SK-MEL-5 (cell line): ENCODE measurements around the gene GC. TPM values are rescaled to one million over a fixed set of nuclear protein-coding genes. Genes with fewer than 3 reads are reported as not detected.
A peak's percentile ranks its signal among the peaks of the same experiment; 100 is the strongest.
"Not testable (repeated sequence)": the region's sequence is repeated elsewhere in the genome, so short reads cannot be mapped to it uniquely, and the experiment has no call there.

Experiments used
- DNase-seq: peaks from one replicate; pipeline ENCODE4 v3.0.0-alpha.2; 2016; ENCODE audit warnings: low read depth, low spot score
- in situ Hi-C: cut with HindIII; loops from 2 replicates; pipeline ENCODE4 v1.10.0; 2016; ENCODE audit warnings: low sequenced_read_pairs, high pct_unique_total_duplicates, low pct_unique_long_range_greater_than_20kb
- total RNA-seq: library from RNA; depleted of rRNA; stranded (reverse); fragments of >200 nt; shearing (Covaris generic); gene quantifications from 2 replicates; pipeline ENCODE4 v1.2.3, GENCODE V29; 2014

GC gene
- total RNA-seq, 1 experiment from 2014 or later, result not detected

DNA sequence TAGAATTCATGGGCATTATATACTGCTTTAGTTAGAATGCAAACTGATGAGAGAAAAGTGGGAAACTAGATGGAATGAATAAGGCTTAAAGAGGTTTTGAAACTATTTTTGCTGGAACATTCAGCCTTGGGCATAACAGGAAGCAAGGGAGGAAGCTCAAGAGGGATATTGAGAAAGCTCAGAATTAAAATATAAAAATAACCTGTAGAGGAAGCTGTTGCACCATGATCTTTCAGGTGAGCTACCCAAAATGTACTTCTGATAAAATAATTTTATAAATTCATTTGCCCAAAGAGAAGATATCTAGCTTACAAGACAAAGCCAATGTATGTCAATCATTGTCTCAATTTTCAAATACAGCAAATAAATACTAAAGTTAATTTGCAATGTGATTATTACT is 11.3 kb downstream of the GC start:
- no peak for DNase-seq
- in situ Hi-C loops, result no loop called here

DNA sequence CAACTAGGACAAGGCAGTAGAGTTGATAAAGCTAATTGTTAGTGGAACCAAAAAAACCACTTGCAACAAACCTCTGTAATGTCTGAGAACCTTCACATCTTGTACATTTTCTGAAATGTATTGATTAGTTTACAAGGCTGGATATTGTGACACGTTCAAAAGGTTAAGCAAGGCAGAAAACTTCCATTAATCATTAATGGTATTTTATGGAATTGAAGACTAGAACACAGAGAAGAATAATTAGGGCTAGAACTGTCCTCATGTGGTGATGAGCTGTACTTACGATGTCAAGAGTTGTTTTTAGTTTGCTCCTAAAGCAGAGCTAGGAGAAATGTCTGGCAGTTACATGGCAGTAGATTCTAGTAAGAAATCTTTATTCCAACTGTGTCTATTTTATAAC is 12.3 kb downstream of the GC start:
- in situ Hi-C loops, result no loop called here

DNA sequence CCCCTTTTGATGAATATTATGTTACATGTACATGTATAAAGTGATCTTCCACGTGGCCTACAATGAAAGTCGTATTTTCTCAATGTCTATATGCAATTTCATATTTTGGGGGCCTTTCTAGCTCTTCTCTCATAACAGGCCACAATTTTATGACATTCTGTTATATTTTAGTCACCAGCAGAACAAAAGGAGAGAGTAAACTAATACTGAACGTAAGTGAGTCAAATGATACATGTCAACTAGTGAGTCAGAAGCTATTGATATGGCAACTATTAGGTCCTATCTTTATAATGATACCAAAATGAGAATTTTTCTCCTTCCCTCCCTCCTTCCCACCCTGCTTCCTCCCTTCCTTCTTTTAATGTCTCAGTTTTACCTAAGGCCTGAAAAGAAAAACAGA is 14.4 kb downstream of the GC start:
- no peak for DNase-seq
- in situ Hi-C loops, result no loop called here

More for the DNA sequence above, 12.3 kb downstream of the GC start:
- DNase-seq, result no peak

DNA sequence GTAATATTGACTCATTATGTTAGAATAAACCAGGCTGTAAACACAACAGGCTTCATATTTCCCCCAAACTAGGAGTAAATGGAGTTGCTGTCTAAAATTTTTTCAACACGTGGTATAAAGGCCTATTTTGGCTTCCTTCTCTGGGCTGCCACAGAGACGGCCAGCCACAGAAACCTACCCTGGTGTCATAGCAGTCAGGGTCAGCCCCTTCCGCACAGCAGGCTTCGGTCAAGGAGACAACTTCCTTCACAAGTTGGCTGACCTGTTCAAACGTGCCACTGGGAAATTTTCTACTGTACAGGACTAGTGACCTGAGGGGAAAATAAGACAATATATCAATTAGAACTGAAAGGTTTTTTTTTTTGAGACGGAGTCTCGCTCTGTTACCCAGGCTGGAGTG is 15.8 kb downstream of the GC start:
- no peak for DNase-seq
- in situ Hi-C loops, result no loop called here

DNA sequence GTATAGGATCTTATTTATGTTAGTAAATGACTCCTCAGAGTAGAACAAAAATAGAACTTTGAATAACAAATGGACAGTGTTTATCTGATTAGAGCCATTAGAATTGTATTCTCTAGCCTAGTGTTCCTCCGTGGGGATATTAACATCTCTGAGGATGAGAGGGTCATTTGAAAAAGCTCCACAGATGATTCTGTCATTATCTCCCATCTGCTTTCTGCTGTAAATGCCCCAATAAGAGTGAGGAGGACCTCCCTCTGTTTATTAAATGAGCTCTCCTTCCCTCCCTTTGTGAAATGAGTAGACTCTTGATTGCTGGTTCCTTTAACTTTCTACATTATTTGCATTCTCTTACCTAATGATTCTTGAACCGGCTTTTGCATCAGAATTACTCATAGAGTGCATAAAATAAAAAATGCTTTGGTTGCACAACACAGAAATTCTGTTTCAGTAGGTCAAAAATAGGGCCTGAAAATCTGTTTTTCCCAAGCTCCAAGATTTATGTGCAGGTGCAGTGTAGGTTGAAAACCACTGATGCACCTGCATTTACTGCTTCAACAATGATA is 18.0 kb downstream of the GC start:
- DNase-seq, result no peak
- in situ Hi-C loops, result no loop called here

DNA sequence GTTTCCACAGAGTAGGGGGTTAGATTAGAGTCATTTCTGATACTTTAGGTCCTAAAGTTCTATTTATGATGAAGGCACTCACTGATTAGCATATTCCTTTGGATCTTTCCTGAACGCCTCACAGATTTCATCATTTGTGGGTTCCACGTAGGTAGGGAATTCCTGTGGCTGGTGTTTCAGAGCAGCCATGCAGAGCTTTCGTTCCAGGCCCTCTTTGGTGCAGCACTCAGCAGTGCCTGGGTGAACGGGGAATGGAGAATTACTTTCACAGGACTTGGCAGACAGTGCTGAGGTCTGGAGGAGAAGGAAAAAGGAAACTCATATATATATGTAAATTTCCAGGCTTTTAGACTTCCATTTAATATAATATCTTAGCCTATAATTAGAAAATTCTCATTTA is 18.5 kb downstream of the GC start:
- DNase-seq, result no peak
- in situ Hi-C loops, result no loop called here

DNA sequence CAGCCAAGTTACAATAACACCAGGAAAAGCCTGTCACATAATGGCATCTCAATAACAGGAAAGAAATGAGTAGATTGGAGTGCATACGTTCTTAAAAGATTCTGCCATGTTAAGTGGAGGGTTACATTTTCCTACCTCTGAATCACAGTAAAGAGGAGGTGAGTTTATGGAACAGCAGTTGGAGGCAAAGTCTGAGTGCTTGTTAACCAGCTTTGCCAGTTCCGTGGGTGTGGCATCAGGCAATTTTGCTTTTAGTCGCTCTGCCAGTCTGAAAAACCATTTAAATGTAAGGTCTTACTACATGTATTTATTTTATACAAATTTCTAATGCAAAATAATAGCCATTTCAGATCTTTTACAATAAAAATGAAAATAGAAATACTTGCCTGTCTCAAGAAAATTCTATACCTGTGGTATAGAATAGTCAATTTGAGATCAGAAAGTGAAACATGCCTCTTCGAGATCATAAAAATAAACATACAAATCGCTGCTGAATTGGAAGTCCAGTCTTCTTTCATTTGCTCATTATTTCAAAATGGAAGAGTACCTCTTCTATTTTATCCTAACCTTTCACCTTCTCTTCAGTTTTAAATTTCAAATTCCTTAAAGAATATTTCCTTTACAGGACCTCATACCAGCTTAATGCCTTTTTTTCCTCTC is 31.4 kb downstream of the GC start:
- in situ Hi-C loops, result no loop called here
- no peak for DNase-seq

DNA sequence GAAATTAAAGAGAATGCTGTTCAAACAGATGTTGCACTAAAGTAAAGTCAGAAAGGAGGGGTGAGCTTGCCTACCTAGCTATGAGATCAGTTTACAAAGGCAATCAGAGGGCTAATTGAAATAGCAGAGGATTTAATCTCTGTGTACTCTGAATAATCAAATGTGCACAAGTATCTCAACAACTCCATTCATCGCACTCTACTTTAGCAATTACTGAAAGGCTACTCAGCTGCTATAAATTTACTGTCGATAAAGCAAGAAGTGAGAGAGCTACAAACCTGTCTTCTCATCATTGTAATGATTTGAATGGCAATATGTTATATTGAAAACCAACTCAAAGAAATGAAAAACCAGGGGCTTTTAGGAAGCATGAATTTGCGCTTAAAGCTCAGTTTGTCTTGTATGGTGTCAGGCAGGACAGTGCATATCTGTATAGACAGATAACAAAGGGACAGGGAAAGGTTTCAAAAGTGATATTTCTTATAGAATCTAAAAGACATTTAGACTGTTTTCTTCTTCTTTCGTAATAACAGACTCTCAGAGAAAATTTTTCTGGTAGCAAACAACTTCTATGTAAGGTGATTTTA is 34.8 kb downstream of the GC start:
- in situ Hi-C loops, result no loop called here
- DNase-seq, result no peak

DNA sequence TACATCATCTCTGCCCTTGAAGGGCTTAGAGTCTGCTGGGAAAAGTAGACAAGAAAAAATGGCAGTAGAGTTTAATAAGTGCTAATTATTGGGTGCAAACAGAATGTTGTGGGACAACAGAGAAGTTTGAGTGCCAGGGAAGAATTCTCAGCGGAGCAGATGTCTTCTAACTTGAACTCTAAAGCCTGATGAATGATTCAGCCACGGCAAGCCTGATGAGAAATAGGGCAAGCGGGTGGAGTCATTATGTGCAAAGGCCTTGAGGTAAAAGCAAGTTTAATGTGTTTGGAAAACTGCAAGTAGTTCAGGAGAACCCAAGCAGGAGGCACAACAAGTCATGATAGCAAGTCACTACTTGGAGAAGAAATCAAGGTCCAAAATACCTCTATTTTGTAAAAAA is 37.5 kb downstream of the GC start:
- DNase-seq, result no peak
- in situ Hi-C loops, result no loop called here

DNA sequence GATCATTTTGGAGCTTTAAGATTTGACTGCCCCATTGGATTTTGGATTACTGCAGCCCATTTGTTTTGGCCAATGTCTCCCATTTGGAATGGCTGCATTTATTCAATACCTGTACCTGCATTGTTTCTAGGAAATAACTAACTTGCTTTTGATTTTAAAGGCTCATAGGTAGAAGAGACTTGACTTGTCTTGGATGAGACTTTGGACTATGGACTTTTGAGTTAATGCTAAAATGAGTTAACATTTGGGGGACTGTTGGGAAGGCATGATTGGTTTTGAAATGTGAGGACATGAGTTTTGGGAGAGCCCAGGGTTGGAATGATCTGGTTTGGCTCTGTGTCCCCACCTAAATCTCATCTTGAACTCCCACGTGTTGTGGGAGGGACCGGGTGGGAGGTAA is 45.1 kb downstream of the GC start:
- DNase-seq, in situ Hi-C loops: not testable (repeated sequence)

DNA sequence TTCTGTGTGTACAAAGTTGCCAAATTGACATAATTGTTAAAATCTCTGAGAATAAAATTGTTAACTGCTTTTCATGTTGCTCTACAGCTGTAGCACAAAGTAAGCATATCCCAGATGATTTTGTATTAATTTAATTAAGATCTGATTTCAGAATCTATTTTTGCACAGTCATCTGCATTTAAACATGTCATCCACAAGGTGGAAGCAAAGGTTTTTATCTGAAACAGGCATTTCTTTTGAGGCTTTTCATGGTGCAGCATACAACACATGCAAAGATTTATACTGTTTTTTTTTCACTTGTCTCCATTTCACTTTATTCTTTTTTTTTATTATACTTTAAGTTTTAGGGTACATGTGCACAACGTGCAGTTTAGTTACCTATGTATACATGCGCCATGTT is 51.2 kb downstream of the GC start:
- in situ Hi-C loops, result no loop called here
- peak; percentile 40 for DNase-seq

DNA sequence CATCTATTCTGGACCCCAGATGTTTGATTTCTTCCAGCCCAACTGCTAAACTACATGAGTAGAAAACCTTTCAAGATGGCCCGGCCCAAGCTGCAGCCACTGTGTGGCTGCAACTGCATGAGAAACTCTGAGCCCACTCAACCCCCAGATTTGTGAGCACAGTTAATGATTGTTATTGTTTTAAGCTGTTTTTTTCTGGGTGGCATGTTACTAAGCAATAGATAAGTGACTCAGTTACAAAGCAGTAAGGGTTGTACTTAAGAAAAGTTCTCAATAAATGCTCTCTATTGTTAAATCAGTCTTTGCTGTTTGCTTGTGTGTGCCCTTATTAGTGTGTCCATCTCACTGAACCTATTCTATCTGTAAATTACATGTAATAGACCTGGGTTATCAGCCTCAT is 51.8 kb downstream of the GC start:
- no peak for DNase-seq
- in situ Hi-C loops, result no loop called here

DNA sequence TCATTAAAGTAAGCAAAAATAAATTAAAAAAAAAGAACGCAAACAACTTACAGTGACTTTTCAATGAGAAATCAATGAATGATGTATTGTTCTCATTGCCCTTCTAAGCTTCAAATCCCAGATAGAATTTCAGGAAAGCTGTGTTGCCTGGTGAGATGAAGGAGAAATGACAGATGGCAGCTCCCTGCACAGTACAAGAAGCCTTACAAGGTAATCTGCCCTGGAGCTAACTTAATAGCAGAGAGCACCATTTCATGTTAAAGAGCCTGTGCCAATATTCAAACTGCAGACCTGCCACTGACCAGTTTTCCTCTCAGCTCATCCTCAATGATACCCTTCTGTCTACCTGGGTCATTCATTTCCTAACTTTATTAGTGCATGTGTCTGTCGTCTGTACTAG is 54.0 kb downstream of the GC start:
- in situ Hi-C loops, result no loop called here

DNA sequence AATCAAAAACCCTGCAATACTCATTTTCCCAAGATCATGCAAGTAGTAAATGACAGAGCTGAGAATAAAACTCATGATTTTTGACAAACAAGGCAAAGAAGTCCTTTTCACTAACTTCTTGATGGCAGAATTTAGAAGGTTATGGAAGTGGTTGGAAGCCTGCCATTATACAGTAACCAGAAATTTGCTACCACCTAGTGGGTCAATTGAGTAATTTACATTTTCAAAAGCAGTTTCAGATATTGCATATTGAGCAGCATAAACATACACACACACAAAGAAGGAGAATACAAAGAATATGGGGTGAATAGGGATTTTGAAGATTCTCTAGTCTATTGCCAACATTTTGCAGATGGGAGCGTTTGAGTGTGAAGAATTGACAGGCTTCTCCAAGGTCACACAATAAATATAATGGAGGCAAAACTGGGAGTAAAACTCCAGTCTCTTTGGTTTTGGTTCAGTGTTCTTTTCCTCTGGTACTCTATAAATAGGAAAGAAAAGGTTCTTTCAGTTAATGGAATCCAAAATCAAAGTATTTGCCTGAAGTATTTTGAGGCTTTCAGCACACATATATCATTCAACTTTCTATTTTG is 70.2 kb downstream of the GC start:
- DNase-seq, result peak; percentile 50
- in situ Hi-C loops, result no loop called here

More for the DNA sequence above, 54.0 kb downstream of the GC start:
- DNase-seq, result no peak

DNA sequence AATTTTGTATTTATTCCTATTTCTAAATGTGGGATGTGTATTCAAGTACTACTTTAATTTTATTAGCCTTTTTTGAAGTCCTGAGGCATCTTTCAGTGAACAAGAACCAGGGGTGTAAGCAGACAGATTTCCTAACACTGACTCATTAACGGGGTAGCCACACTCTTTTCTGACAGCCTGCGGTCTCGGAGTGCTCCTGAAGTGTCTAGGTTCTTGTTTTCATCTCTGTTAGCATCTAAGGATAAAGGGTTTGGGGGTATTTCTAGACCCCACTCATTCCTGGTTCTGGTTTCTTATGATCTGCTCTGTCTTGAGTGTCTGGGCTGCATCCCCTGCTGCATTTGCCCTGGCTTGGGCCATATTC is 71.9 kb downstream of the GC start:
- in situ Hi-C loops, result no loop called here
- DNase-seq, result no peak

DNA sequence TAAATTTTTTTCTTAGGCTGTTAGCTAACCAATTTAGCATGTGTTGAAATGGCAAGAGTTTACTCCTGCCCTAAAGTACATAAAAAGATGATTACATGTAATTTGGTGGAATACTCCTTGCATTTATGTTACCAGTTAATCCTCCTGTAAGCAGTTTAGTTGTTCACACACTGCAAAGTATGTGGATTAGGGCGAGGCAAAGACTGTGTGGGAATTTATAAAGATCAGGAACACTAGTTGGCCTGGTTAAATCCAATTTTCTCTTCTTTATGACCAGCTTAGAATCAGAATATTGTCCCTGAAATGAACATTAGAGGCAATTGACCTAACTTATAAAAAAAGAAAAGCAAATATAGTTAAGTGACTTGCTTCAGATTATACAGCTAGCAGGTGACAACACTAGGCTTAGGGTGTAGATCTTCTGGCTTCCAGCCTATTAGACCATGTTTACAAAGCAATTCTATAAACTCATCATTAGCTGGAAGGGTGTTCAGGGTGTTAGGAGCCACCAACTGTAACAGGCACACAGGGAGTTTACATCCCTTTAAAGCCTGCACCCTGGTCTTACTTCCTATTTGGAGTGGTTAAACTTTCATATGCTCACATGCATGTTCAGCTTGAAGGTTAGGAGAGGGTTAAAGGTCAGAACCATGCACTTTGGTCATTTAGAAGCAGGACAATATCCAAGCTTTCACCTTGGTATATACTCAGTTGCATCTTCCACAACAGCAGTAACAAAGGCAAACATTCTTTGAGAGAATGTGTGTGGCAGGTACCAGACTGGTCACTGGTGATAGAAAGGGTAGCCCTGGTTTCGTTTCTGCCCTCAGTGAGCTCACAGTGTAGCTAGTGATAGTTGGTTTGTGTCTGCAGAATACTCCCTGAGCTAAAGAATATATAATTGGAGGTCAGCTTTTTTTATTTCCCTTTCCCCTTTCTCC is 72.6 kb downstream of the GC start:
- in situ Hi-C loops, result no loop called here

DNA sequence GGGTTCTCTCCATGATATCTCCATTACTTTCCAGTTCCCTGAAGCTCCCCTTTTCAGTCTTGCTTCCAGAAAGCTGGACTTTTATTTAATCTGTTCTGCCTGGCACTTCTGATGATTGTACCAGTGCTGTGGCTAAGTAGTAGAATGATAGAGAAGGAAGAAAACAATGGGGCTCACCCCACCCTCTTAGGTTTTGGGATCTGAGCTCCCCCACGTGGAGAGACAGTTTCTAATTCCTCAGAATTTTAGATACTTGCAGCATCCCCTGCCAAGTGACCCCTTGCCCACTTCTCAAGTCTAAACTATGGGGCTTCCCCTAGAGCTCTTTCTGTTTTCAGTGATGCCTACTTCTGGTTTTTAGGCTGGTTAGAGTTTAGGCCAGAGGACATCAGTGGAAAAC is 73.9 kb downstream of the GC start:
- DNase-seq, result no peak
- in situ Hi-C loops, result no loop called here

More for the DNA sequence above, 72.6 kb downstream of the GC start:
- no peak for DNase-seq

DNA sequence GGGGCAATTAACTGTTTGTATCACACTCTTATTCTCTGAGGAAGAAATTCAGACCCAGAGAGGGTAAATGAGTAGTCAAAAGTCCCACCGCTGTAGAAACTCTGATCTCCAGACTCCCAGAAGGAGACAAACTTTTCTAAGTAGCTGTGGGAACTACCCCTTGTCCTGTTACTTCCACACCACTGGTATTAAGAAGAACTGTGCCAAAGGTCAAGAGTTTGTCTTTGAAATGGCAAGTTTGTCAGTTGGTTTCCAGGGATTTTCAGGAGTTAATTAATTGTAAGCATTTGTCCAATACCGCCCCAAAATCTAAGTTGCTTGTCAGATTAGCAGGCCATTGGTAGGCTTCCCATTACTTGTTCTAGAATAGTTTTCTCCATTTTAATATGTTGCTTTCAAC is 85.7 kb downstream of the GC start:
- in situ Hi-C loops, result no loop called here
- no peak for DNase-seq
